ENCODE measurements around the gene SLC26A3. TPM values are rescaled to one million over a fixed set of nuclear protein-coding genes. Genes with fewer than 3 reads are reported as not detected.
"Not testable (repeated sequence)": the region's sequence is repeated elsewhere in the genome, so short reads cannot be mapped to it uniquely, and the experiment has no call there.

SLC26A3 gene
- total RNA-seq (2014; rRNA removed) (not detected in 2 replicates), Bru-seq, nascent RNA (not detected), BruChase-seq, experiment 1, labeled RNA remaining after a 6-hour chase (not detected), BruChase-seq, experiment 2, labeled RNA remaining after a 2-hour chase (not detected)
- long read RNA-seq: 0 reads

DNA sequence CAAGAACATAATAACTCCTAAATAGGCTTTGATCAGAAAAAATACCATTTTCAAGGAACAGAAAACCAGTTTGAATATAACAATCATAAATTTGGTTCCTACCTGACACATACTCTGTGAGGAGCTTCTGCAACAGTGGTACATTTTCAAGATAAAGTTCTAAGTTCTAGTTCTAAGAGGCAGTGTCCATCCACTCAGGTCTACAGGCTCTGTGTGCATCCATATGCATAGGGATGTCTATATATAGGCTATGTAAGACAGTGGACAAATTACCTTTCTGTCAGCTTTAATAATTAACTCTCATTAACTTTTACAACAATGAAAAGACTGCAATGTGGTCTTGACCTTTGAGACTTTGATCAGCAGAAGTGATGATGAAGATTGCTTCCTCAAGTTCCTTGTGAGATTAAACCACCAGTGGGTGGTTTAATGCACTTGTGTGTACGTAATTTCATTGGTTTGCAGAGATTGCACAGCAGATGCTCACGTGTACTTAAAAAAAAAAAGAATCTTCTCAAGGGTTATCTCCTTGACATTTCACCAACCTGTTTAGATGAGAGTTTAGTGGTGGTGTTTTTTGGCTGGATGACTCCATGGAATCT lies at the start of gene SLC26A3:
Gene SLC26A3, minus strand, starts transcription at position 215 of the 602 bp plus-strand sequence. CDS start 8,714 bp downstream, outside the sequence.
- POLR2A ChIA-PET (ENCODE audit: unreplicated experiment): no interaction called here
- ATAC-seq: no peak
- no peak within 1 kb of the TSS for H3K9ac ChIP-seq (ENCODE audit: low read length)
- H3F3A ChIP-seq (ENCODE audit: low read length, unreplicated experiment): no peaks in the 10 kb centered on the region
- H3K79me2 ChIP-seq (ENCODE audit: low read length): no peaks in the 10 kb centered on the region
- no peak for DNase-seq
- no peak within 1 kb of the TSS for H3K4me2 ChIP-seq (ENCODE audit: low read length)
- H3K9me3 ChIP-seq (ENCODE audit: low read length): no peaks in the 10 kb centered on the region
- no peaks in the 10 kb centered on the region for H4K20me1 ChIP-seq (ENCODE audit: low read length)
- H3K36me3 ChIP-seq (ENCODE audit: low read depth, low read length): no peaks in the 10 kb centered on the region
- intact Hi-C loops (cut with micrococcal nuclease): no loop called here
- H3K27me3 ChIP-seq (ENCODE audit: low read length): peaks cover 32% of the 10 kb centered on the region
- H2AFZ ChIP-seq (ENCODE audit: low read length): no peak within 1 kb of the TSS
- H3K4me3 ChIP-seq (ENCODE audit: low read length): no peak within 1 kb of the TSS
- TF ChIP-seq, protein P1, sequence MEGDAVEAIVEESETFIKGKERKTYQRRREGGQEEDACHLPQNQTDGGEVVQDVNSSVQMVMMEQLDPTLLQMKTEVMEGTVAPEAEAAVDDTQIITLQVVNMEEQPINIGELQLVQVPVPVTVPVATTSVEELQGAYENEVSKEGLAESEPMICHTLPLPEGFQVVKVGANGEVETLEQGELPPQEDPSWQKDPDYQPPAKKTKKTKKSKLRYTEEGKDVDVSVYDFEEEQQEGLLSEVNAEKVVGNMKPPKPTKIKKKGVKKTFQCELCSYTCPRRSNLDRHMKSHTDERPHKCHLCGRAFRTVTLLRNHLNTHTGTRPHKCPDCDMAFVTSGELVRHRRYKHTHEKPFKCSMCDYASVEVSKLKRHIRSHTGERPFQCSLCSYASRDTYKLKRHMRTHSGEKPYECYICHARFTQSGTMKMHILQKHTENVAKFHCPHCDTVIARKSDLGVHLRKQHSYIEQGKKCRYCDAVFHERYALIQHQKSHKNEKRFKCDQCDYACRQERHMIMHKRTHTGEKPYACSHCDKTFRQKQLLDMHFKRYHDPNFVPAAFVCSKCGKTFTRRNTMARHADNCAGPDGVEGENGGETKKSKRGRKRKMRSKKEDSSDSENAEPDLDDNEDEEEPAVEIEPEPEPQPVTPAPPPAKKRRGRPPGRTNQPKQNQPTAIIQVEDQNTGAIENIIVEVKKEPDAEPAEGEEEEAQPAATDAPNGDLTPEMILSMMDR (conservative IDR thresholded peaks at IDR 0.05; ENCODE audit: low read depth, low read length): no peak
- TF ChIP-seq EZH2phosphoT487 (IDR thresholded peaks at IDR 0.05; ENCODE audit: borderline replicate concordance, low read length): no peak
- TF ChIP-seq EZH2 (IDR thresholded peaks at IDR 0.05; ENCODE audit: low read length, unreplicated experiment): no peak
- no TSS peak for BruUV-seq (replicated peaks)
- no peak within 1 kb of the TSS for H3K27ac ChIP-seq (ENCODE audit: low read length)
- H3K9me2 ChIP-seq (replicated peaks; ENCODE audit: low read length): no peaks in the 10 kb centered on the region
- no peaks in the 10 kb centered on the region for H3K4me1 ChIP-seq (ENCODE audit: insufficient read depth, low read length)
- CTCF ChIA-PET: no interaction called here

DNA sequence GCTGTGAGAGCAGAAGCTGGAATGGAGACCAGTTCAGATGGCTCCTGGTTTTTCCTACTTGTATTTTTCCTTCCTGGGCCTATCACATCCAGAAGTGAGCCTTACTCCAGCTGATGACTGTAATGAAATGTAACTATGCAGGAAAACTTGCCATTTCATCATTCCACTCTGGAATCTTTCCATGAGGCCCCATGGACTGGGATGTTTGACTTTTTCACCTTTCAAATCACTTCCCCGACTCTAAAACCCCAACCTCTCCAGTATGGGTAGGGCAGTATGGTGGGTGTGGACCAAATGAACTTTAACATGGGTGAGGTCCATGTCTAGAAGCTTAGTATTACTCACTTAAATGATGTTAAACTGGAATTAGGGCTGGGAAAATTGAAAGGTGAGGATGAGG lies 47.6 kb upstream of the SLC26A3 start:
- H3K9me3 ChIP-seq (ENCODE audit: low read length): no peaks in the 10 kb centered on the region
- no peak overlapping the region for H2AFZ ChIP-seq (ENCODE audit: low read length)
- no peaks in the 10 kb centered on the region for H3F3A ChIP-seq (ENCODE audit: low read length, unreplicated experiment)
- H3K36me3 ChIP-seq (ENCODE audit: low read depth, low read length): no peaks in the 10 kb centered on the region
- H3K4me2 ChIP-seq (ENCODE audit: low read length): no peak overlapping the region
- ChIA-PET CTCF (no interaction called here), POLR2A (ENCODE audit: unreplicated experiment) (no interaction called here)
- H3K9ac ChIP-seq (ENCODE audit: low read length): no peak overlapping the region
- no peaks in the 10 kb centered on the region for H3K79me2 ChIP-seq (ENCODE audit: low read length)
- DNase-seq (no peak), ATAC-seq (no peak)
- BruUV-seq (replicated peaks): no TSS peak
- no peaks in the 10 kb centered on the region for H4K20me1 ChIP-seq (ENCODE audit: low read length)
- TF ChIP-seq EZH2 (IDR thresholded peaks at IDR 0.05; ENCODE audit: low read length, unreplicated experiment): no peak
- TF ChIP-seq EZH2phosphoT487 (IDR thresholded peaks at IDR 0.05; ENCODE audit: borderline replicate concordance, low read length): no peak
- TF ChIP-seq, protein P1 (conservative IDR thresholded peaks at IDR 0.05; ENCODE audit: low read depth, low read length): no peak
- intact Hi-C loops (cut with micrococcal nuclease): no loop called here
- no peaks in the 10 kb centered on the region for H3K9me2 ChIP-seq (replicated peaks; ENCODE audit: low read length)
- no peak overlapping the region for H3K27ac ChIP-seq (ENCODE audit: low read length)
- no peaks in the 10 kb centered on the region for H3K27me3 ChIP-seq (ENCODE audit: low read length)
- H3K4me1 ChIP-seq (ENCODE audit: insufficient read depth, low read length): no peaks in the 10 kb centered on the region
- H3K4me3 ChIP-seq (ENCODE audit: low read length): no peak overlapping the region

DNA sequence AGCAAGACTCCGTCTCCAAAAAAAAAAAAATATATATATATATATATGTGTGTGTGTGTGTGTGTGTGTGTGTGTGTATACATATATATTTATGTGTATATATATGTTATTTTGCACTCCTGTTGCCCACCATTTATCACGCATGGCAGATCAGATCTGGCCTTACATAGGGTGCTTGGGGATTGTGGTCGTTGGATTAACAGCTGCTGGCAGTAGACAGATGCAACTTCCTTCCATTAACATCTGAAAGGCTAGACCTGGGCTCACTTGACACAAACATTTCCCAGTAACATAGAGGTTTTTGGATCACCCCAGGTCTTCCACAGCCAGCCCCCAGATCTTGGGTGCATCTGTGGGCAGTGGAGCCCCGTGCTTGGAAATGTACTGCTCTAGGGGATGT lies 47.2 kb upstream of the SLC26A3 start:
- ATAC-seq (no peak), DNase-seq (no peak)
- no peaks in the 10 kb centered on the region for H3K79me2 ChIP-seq (ENCODE audit: low read length)
- no peak for TF ChIP-seq EZH2phosphoT487 (IDR thresholded peaks at IDR 0.05; ENCODE audit: borderline replicate concordance, low read length)
- TF ChIP-seq EZH2 (IDR thresholded peaks at IDR 0.05; ENCODE audit: low read length, unreplicated experiment): no peak
- TF ChIP-seq, protein P1 (conservative IDR thresholded peaks at IDR 0.05; ENCODE audit: low read depth, low read length): no peak
- no peak overlapping the region for H3K4me2 ChIP-seq (ENCODE audit: low read length)
- no peaks in the 10 kb centered on the region for H3K9me2 ChIP-seq (replicated peaks; ENCODE audit: low read length)
- no peak overlapping the region for H3K4me3 ChIP-seq (ENCODE audit: low read length)
- H3K27me3 ChIP-seq (ENCODE audit: low read length): no peaks in the 10 kb centered on the region
- H3K4me1 ChIP-seq (ENCODE audit: insufficient read depth, low read length): no peaks in the 10 kb centered on the region
- H3K9ac ChIP-seq (ENCODE audit: low read length): no peak overlapping the region
- ChIA-PET POLR2A (ENCODE audit: unreplicated experiment) (no interaction called here), CTCF (no interaction called here)
- intact Hi-C loops (cut with micrococcal nuclease): no loop called here
- H4K20me1 ChIP-seq (ENCODE audit: low read length): no peaks in the 10 kb centered on the region
- no TSS peak for BruUV-seq (replicated peaks)
- H3K36me3 ChIP-seq (ENCODE audit: low read depth, low read length): no peaks in the 10 kb centered on the region
- H3F3A ChIP-seq (ENCODE audit: low read length, unreplicated experiment): no peaks in the 10 kb centered on the region
- no peak overlapping the region for H2AFZ ChIP-seq (ENCODE audit: low read length)
- no peak overlapping the region for H3K27ac ChIP-seq (ENCODE audit: low read length)
- no peaks in the 10 kb centered on the region for H3K9me3 ChIP-seq (ENCODE audit: low read length)

DNA sequence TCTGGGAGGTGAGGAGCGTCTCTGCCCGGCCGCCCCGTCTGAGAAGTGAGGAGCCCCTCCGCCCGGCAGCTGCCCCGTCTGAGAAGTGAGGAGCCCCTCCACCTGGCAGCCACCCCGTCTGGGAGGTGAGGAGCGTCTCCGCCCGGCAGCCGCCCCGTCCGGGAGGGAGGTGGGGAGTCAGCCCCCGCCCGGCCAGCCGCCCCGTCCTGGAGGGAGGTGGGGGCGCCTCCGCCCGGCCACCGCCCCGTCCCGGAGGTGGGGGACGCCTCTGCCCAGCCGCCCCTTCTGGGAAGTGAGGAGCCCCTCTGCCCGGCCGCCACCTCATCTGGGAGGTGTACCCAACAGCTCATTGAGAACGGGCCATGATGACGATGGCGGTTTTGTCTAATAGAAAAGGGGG lies 45.2 kb upstream of the SLC26A3 start:
- H2AFZ ChIP-seq (ENCODE audit: low read length); H3K4me1 ChIP-seq (ENCODE audit: insufficient read depth, low read length); ATAC-seq; H3K79me2 ChIP-seq (ENCODE audit: low read length); CTCF ChIA-PET; H3K9ac ChIP-seq (ENCODE audit: low read length); intact Hi-C loops (cut with micrococcal nuclease); DNase-seq; H3K4me3 ChIP-seq (ENCODE audit: low read length); H3K27ac ChIP-seq (ENCODE audit: low read length); H3K9me2 ChIP-seq (replicated peaks; ENCODE audit: low read length); POLR2A ChIA-PET (ENCODE audit: unreplicated experiment); H3K4me2 ChIP-seq (ENCODE audit: low read length); H4K20me1 ChIP-seq (ENCODE audit: low read length); H3K9me3 ChIP-seq (ENCODE audit: low read length); H3K36me3 ChIP-seq (ENCODE audit: low read depth, low read length); H3F3A ChIP-seq (ENCODE audit: low read length, unreplicated experiment); H3K27me3 ChIP-seq (ENCODE audit: low read length); BruUV-seq (replicated peaks): not testable (repeated sequence)

Measured in PC-3 (cell line).